ENCODE results near the gene QRFP.

The QRFP gene, protein sequence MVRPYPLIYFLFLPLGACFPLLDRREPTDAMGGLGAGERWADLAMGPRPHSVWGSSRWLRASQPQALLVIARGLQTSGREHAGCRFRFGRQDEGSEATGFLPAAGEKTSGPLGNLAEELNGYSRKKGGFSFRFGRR

DNA sequence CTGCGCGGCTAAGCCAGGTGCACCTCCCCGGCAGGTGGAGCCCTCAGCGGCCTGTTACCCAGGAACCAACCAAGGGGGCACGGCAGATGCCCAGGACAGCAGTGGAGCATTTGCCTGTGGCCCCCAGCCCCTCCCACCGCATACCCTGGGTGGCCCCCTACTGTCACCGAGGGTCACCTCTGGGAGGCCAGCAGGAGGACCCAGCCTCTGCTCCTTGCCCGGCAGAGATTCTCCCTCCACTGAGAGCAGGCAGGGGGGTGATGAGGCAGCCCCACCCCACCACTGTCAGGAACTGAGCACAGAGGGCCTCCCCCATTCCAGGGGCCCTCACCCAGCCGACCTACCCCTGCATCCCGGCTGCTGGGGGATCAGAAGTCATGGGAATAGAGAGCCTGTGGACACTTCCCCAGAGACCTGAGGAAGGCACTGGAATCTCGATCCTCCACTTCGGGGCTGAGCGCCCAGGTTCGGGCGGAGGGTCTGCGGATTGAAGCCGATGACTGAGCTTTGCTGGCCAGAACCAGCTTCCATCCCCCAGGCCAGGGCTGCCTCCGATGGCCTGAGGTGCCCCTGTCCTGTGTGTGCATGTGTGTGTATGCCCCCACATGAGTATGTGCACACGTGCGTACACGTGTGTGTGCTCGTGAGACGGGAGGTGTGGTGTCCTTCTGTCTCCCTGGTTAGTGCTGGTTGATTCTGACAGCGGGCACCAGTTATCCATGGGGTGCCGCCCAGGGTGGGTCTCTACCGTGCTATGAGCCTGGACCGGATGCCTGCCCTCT lies at the start of gene QRFP:
TSS of gene QRFP (minus strand) at position 580 of the 782 bp plus-strand sequence. CDS start 2,974 bp downstream, outside the sequence.
- H3K27ac ChIP-seq = no peak within 1 kb of the TSS

DNA sequence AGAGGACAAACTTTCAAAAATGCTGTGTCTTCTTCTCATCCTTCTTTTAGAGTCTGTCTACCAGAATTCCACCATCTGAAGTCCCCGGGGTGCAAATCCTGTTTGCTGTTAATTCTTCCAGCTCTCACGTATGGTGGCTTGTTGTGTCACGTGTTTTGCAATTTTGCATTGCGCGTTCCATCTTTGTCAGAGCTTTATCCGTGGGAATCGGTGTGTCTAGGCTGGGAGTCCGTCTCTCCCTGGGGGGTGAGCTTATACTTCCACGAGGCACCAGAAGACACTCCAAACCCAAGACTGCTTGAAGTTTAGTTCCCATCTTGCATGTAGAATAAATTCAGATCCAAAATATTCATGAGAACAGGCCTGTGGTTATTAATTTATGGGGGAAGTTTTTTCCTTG lies 48.6 kb upstream of the QRFP start:
- H3K27ac ChIP-seq = no peak overlapping the region
- no peak for DNase-seq (ENCODE audit: low read depth, low spot score)

More for the DNA sequence above, at the start of gene QRFP:
- no peak for DNase-seq (ENCODE audit: low read depth, low spot score)

DNA sequence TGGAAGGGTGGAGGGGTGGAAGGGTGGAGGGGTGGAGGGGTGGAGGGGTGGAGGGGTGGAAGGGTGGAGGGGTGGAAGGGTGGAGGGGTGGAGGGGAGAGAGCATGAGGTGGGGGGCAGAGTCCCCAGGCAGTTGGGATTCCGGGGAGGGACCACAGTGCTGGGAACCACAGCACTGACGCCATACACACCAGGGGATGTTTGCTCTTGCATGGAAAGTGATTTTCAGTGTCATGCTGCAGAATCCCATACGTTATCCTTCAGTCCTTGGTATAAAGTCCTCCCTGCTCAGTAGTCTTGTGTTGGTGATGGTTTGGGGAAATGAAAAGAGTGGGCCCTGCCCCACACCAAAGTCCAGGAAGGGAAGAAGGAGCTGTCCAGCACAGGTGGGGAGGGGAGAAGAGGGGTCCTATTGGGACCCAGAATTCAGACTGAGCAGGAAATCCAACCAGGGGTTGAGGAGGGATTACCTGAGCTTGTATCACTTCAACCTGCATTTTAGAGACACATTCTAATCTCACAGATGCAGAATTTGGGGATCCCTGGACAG lies 48.0 kb upstream of the QRFP start:
- H3K27ac ChIP-seq = no peak overlapping the region
- DNase-seq (ENCODE audit: low read depth, low spot score) = no peak

GRCh38 chr9:130943777-130944176 lies 47.2 kb upstream of the QRFP start:
- DNase-seq (ENCODE audit: low read depth, low spot score) = no peak
- no peak overlapping the region for H3K27ac ChIP-seq

DNA sequence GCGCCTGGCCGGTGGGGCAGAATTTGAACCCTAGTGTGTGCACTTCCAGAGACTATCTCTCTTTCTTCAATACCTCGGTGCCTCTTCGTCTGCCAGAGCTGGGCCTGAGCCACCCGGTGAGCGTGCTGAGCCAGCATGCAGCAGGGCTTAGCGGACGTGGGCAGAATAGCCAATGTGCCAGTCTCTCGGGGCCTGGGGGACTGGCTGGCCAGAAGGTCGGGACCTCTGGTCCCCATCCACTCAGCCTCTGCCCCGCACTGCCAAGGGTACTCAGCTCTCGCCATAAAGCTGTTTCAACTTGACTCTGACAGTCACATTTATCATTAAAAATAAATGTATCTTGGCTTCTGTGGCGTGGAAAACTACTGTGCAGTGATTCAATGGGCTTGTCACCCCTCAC lies 46.6 kb upstream of the QRFP start:
- no peak for DNase-seq (ENCODE audit: low read depth, low spot score)
- H3K27ac ChIP-seq = no peak overlapping the region

- H3K27ac ChIP-seq = no peak overlapping the region
- no peak for DNase-seq (ENCODE audit: low read depth, low spot score)
These were observed 46.1 kb upstream of the QRFP start for GRCh38 chr9:130942679-130943078.

DNA sequence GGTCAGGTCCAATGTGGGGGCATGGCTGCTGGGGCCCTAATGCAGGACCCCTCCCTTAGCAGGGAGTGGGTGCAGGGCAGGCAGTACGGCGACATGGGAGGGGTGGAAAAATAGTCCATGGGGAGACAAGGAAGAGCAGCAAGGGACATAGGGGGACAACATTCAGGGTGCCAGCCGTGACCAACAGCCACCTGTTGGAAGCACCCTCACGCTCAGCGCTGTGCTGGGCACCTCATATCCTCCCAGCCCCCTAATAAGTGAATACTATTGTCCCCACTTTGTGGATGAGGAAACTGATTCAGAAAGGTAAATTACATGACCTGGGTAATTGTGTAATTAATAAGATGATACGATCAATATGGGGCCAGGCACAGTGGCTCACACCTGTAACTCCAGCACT lies 45.5 kb upstream of the QRFP start:
- H3K27ac ChIP-seq = no peak overlapping the region
- DNase-seq (ENCODE audit: low read depth, low spot score) = no peak

GRCh38 chr9:130940693-130941576 lies 44.3 kb upstream of the QRFP start:
- no peak overlapping the region for H3K27ac ChIP-seq
- peak; percentile 82 for DNase-seq (ENCODE audit: low read depth, low spot score)

DNA sequence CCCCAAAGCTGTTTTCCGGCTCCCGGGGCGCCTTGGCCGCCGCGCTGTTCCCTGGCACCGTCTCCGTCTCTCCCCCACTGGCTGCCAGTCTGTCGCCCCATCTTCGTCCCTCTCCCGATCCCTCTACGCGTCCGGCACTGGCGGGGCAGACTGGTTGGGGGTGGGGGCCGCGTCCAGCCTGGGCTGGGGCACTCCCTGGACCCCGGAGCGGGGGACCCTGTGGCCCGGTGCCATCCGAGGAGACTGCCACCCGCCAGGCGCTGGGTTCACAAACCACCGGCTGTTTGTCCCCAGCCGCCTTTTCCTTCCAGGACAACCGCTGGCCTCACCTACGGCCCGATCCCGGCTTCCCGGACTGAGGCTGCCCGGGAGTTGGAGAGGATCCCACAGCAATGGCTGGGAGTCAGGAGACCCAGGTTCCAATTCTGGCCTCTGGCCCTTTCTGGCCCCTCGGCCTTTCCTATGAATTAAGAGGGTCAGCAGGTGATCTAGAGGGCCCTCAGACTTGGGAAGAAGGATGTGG lies 43.5 kb upstream of the QRFP start:
- no peak overlapping the region for H3K27ac ChIP-seq
- DNase-seq (ENCODE audit: low read depth, low spot score) = no peak

DNA sequence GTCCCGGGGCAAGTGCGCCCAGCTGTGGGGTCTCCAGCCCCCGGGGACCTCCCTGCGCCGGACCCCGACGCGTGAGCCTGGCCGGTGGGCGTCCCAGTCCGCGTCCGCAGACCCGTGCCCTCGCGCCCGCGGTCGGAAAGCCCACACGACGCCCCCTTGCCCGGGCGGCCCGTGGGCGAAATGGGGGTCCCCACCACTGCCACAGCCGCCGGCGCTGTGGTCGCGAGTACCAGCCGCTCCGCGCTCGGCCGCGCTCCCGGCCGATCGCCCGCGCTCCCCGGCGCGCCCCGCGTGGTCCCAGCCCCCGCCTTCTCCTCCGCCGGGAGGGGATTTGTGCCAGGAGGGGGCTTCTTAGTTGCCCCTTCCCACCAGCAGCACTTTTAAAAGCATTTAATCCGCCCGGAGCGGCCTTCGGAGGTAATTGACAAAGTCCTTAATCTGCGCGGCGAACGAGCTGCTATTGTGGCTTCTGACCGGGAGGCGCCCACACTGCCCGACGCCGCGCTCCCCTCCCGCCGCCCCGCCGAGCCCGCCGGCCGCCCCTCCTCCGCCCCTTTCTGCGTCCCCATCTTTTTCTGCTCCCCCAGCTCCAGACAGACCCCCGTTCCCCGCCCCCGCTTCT lies 42.9 kb upstream of the QRFP start:
- no peak for DNase-seq (ENCODE audit: low read depth, low spot score)
- H3K27ac ChIP-seq = no peak overlapping the region

GRCh38 chr9:130938652-130939404 lies 42.2 kb upstream of the QRFP start, which contains the start of gene FIBCD1:
Gene FIBCD1 (minus strand): TSS chr9:130939247. CDS start chr9:130938607, 640 bp downstream.
- no peak for DNase-seq (ENCODE audit: low read depth, low spot score)
- no peak within 1 kb of the TSS for H3K27ac ChIP-seq

- DNase-seq (ENCODE audit: low read depth, low spot score) = no peak
- no peak overlapping the region for H3K27ac ChIP-seq
These were observed 41.6 kb upstream of the QRFP start for GRCh38 chr9:130938184-130938651.

DNA sequence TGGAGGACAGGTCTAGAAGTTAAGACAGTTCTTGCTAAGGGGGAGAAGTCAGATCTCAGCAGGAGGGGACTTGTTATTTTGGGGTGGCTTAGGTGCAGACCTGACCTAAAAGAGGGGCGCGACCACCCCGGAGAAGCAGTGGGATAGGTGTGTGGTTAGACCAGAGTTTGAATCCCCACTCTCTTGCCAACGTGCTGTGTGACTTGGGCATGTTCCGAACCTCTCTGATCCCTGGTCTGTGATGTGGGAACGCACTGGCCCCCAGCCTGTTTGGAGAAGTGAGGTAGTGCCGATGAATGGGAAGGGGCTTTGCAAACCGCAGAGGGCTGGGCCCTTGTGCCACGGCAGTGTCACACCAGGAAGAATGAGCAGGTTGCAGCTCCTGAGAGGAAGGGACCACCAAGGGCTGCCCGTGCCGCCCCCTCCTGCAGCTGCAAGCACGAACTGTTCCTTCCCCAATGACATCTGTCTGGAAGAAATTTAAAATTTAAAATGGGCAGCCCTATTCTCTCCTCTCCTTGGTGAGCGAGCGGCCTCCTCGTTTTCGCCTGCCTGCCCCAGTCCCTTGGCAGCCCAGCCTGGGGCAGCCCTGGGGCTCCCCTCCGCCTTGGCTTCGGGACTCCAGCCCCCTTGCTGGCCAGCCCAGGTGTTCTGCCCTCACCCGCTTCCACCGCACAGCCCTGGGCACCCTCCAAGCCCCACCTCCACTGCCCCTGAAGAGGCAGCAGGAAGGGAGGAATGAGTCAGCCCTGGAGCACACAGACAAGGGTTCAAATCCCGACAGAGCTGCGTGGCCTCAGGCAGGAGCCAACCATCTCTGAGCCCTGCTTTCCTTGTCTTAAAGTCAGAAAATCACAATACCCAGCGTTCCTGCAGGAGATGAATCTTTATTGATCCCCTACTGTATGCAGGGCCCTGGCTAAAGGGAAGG lies 40.8 kb upstream of the QRFP start:
- no peak overlapping the region for H3K27ac ChIP-seq
- no peak for DNase-seq (ENCODE audit: low read depth, low spot score)

DNA sequence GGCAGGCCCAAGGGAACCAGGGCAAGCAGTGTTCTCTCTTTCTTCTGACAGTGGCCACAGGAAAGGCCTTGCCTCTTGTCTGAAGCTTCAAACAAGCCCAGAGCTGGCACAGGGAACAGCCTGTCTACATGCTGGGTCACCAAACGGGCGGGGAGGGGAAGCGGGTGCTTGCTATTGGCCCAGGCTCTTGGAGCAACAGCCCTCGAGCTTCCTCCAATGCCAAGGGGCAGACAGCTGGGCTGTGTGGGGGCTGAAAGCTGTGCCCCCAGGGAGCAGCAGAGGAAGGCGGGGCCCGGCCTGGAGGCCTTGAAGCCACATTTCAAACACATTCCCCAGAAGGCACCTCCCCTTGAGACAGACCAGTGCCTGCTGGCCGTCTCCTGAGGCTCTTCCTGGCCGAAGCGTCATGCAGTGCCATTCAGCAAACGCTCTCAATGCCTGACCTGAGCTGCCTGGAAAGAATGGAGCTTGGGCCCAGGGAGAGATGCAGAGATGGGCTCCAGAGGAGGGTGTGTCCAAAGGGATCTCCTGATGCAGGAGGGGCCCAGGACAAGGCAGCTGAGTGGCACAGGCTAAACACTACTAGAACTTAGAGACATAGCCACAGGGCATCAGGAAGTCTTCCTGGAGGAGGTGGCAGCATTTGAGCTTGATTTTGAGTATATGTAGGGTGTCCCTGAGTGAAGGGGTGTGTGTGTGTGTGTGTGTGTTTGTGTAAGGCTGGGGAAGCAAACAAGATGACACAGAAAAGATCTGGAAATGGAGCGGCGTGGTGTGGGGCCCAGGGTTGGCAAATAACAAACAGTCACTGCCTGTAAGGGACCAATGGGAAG lies 39.9 kb upstream of the QRFP start:
- peak overlapping the region; percentile 27 for H3K27ac ChIP-seq
- no peak for DNase-seq (ENCODE audit: low read depth, low spot score)

GRCh38 chr9:130935648-130936271 lies 39.1 kb upstream of the QRFP start:
- peak overlapping the region; percentile 27 for H3K27ac ChIP-seq
- no peak for DNase-seq (ENCODE audit: low read depth, low spot score)

- no peak overlapping the region for H3K27ac ChIP-seq
- no peak for DNase-seq (ENCODE audit: low read depth, low spot score)
These were observed 38.4 kb upstream of the QRFP start for GRCh38 chr9:130934702-130935647.
